Measurements from ENCODE around the gene FAM124B.
A peak's percentile ranks its signal among the peaks of the same experiment; 100 is the strongest.

Gene FAM124B

GRCh38 chr2:224379986-224380385, 21.9 kb downstream of the FAM124B start:
- no peak for DNase-seq

GRCh38 chr2:224379172-224379571, 22.7 kb downstream of the FAM124B start:
- DNase-seq, result no peak

- DNase-seq, result no peak
These were observed 23.2 kb downstream of the FAM124B start for GRCh38 chr2:224378701-224379097.

- DNase-seq, result no peak
These were observed 23.9 kb downstream of the FAM124B start for GRCh38 chr2:224377751-224378700.

- no peak for DNase-seq
These were observed 29.3 kb downstream of the FAM124B start for GRCh38 chr2:224372641-224373040.

- DNase-seq, result no peak
These were observed 32.8 kb downstream of the FAM124B start for GRCh38 chr2:224369028-224369632.

- DNase-seq, result no peak
These were observed 35.6 kb downstream of the FAM124B start for GRCh38 chr2:224366267-224366844.

GRCh38 chr2:224365331-224365730, 36.6 kb downstream of the FAM124B start:
- DNase-seq, result no peak

GRCh38 chr2:224363281-224363680, 38.6 kb downstream of the FAM124B start:
- DNase-seq, result no peak

- no peak for DNase-seq
These were observed 39.8 kb downstream of the FAM124B start for GRCh38 chr2:224362094-224362493.

GRCh38 chr2:224360801-224361251, 41.1 kb downstream of the FAM124B start:
- no peak for DNase-seq

- DNase-seq, result peak; percentile 24
These were observed 42.3 kb downstream of the FAM124B start for GRCh38 chr2:224359569-224359968.

- DNase-seq, result peak; percentile 68
These were observed 44.6 kb downstream of the FAM124B start for GRCh38 chr2:224357098-224357901.

- no peak for DNase-seq
These were observed 47.2 kb downstream of the FAM124B start for GRCh38 chr2:224354632-224355211.

- no peak for DNase-seq
These were observed 51.2 kb downstream of the FAM124B start for GRCh38 chr2:224350703-224351102.

- no peak for DNase-seq
These were observed 52.5 kb downstream of the FAM124B start for GRCh38 chr2:224349396-224349795.

GRCh38 chr2:224347176-224348051, 54.5 kb downstream of the FAM124B start:
- DNase-seq, result no peak

GRCh38 chr2:224345492-224345891, 56.4 kb downstream of the FAM124B start:
- DNase-seq, result no peak

GRCh38 chr2:224343226-224343625, 58.7 kb downstream of the FAM124B start:
- no peak for DNase-seq

- no peak for DNase-seq
These were observed 65.9 kb downstream of the FAM124B start for GRCh38 chr2:224335991-224336390.

GRCh38 chr2:224334726-224335125, 67.2 kb downstream of the FAM124B start:
- no peak for DNase-seq

All from activated CD4-positive, alpha-beta T cell treated with anti-CD3 and anti-CD28 coated beads for 48 hours (primary cell).